Left ventricle myocardium inferior (tissue), 1 donor: ENCODE measurements around the gene GNL3L. TPM values are rescaled to one million over a fixed set of nuclear protein-coding genes. Genes with fewer than 3 reads are reported as not detected.

ENCODE experiments used
- DNase-seq: peaks from one replicate; pipeline ENCODE4 v3.0.0-alpha.2; 2020
- H3K27ac ChIP-seq: fragments of 200-600 bp; replicated peaks from 2 replicates; pipeline ENCODE4 v1.8.0; 2021
- H3K27me3 ChIP-seq: fragments of 200-600 bp; 2 replicates; pipeline ENCODE4 v1.8.0; 2021; ENCODE audit warnings: low read depth
- H3K36me3 ChIP-seq: fragments of 200-600 bp; 2 replicates; pipeline ENCODE4 v1.8.0; 2021
- H3K4me1 ChIP-seq: fragments of 200-600 bp; 2 replicates; pipeline ENCODE4 v1.8.0; 2021
- H3K4me3 ChIP-seq: fragments of 200-600 bp; 2 replicates; pipeline ENCODE4 v1.8.0; 2021; ENCODE audit warnings: mild to moderate bottlenecking, moderate library complexity
- H3K9me3 ChIP-seq: fragments of 200-600 bp; replicated peaks from 2 replicates; pipeline ENCODE4 v1.8.0; 2021
- intact Hi-C: fragments of 100-400 bp; cut with micrococcal nuclease; formaldehyde crosslinking; loops from one replicate; pipeline ENCODE4 v1.11.0; 2022
- total RNA-seq: library from RNA; stranded (reverse); fragmentation: NEBNext Ultra II Directional; extraction: Animal tissue kit (Norgen Biotek cat#: 25700); gene quantifications from one replicate; pipeline ENCODE4 v1.2.1, GENCODE V29; 2021
- TF ChIP-seq, protein P1 (sequence below): fragments of 200-600 bp; IDR thresholded peaks from 2 replicates; pipeline ENCODE4 v1.8.0; 2021; ENCODE audit warnings: antibody characterized with exemption, mild to moderate bottlenecking, borderline replicate concordance
- donor health status: DM: no; HTN: yes; CAD: no; lungs with severe emphysema.

GNL3L gene
- total RNA-seq, 1 donor from 2014 or later: 32.6 TPM

DNA sequence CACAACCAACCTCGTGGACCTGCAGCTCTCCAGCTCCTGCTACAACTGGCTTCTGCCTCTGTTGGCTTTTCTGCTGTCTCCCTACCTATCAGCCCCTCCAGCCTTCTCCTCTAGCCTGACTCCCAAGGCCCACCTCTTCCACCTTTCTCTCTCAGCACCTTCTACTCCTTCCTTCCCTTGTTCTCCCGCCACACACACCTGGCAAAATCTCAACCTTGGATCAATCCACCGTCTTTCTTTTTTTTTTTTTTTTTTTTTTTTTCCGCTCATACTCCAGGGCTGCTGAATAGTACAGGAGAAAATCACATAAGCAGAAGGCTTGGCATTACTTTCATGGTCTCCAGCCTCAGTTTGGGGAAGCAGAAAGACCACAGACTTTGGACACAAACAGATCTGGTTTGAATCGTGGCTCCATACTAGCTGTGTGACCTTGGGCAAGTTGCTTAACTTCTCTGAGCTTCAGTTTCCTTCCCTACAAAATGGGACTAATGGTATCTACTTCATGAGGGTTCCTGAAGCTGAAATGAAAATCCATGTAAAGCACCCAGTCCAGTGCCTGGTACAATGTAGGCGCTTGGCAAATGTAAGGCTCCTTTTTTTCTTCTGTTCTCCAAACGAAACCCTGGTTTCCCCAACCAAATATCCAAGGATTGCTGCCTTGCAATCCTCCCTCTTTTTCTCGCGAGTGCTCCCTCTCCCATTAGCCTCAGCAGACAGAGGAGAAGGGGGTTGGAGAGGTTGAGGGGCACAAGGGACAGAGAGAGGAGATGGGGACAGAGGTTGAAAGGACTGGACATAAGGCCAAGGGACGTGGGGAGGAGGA, 35.6 kb upstream of the GNL3L start:
- H3K36me3 ChIP-seq: no peaks in the 10 kb centered on the region
- peaks cover 16% of the 10 kb centered on the region for H3K4me1 ChIP-seq
- TF ChIP-seq, protein P1, sequence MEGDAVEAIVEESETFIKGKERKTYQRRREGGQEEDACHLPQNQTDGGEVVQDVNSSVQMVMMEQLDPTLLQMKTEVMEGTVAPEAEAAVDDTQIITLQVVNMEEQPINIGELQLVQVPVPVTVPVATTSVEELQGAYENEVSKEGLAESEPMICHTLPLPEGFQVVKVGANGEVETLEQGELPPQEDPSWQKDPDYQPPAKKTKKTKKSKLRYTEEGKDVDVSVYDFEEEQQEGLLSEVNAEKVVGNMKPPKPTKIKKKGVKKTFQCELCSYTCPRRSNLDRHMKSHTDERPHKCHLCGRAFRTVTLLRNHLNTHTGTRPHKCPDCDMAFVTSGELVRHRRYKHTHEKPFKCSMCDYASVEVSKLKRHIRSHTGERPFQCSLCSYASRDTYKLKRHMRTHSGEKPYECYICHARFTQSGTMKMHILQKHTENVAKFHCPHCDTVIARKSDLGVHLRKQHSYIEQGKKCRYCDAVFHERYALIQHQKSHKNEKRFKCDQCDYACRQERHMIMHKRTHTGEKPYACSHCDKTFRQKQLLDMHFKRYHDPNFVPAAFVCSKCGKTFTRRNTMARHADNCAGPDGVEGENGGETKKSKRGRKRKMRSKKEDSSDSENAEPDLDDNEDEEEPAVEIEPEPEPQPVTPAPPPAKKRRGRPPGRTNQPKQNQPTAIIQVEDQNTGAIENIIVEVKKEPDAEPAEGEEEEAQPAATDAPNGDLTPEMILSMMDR: no peak
- H3K27ac ChIP-seq: peak overlapping the region; percentile 80
- intact Hi-C loops: no loop called here
- peak overlapping the region; percentile 76 for H3K4me3 ChIP-seq
- DNase-seq: no peak
- no peaks in the 10 kb centered on the region for H3K27me3 ChIP-seq
- H3K9me3 ChIP-seq: no peaks in the 10 kb centered on the region

DNA sequence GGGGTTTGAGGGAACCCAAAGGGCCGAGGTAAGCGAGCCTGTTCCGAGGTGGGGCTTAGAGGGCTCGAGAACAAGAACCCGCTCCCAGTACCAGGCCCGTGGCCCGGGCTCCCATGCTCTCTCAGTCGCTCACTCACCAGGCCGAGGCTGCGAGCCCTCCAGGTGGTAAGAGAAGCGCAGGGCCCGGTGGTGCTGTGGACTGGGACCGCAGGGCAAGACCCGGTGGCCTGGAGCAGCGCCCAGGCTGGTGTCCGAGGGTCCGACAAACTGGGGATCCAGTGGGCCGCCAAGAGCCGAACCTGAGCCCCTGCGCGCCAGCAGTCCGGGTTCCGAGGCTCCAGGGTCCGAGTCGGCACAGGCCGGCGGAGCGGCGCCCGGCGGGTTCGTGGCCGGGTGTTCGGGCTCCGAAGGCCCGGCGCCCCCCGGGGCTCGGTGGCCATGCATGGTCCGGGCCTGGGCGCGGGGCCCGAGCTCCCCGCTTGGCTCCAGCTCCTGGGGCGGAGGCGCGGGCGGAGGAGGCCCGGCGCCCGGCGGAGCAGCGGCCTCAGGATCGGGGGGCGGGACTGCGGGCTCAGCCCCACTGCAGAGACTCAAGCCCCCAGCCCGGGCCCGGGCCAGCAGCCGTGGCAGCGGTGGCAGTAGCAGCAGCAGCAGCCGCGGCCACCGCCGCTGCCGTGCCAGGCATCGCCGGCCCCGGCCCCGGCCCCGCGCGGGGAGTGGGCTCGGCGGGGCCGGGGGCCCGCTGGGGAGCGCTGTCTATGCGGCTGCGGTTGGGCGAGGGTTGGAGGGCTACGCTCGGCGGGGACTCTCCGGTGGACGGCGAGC, 34.8 kb upstream of the GNL3L start:
- H3K27me3 ChIP-seq: no peaks in the 10 kb centered on the region
- intact Hi-C loops: no loop called here
- no peak for DNase-seq
- TF ChIP-seq, protein P1: no peak
- H3K27ac ChIP-seq: peak overlapping the region; percentile 80
- H3K36me3 ChIP-seq: no peaks in the 10 kb centered on the region
- H3K4me3 ChIP-seq: peak overlapping the region; percentile 76
- H3K4me1 ChIP-seq: peaks cover 16% of the 10 kb centered on the region
- no peaks in the 10 kb centered on the region for H3K9me3 ChIP-seq

DNA sequence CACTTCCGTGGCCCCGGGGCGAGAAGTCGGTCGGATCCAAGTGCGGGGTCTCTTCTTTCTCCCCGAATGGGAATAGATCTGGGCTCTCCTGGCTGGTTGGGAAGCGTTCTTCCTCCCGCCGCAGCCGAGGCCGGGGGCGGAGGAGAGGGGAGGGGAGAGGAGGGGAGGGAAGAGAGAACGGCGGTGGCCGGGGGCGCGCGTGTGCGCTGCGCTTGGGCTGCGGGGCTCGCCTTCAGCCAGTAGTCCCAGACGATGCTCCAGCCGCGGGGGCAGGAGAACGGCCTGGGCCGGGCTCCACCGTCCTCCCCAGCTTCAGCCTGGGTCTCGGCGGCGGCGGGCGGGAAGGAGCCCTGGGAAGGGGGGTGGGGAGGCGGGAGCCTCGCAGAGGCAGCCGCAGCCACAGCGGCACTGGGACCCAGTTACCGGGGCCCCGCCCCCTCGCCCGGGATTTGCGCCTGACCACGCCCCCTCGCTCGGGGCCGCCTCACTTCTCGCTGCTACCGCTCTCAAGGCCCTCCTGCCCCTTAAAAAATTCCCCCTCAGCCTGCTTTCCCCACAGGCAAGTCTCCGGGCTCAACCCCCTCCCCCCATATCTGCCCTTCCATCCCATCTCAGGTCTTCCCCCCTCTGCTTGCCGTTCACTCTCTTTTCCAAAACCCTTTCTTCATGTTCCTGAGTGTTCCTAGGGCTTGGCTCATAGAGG, 34.1 kb upstream of the GNL3L start, which contains the start of gene FGD1:
TSS of gene FGD1 (minus strand) at position 421 of the 703 bp plus-strand sequence. CDS start 802 bp downstream, outside the sequence.
- TF ChIP-seq, protein P1: no peak
- peaks cover 16% of the 10 kb centered on the region for H3K4me1 ChIP-seq
- H3K27me3 ChIP-seq: no peaks in the 10 kb centered on the region
- peak within 1 kb of the TSS; percentile 80 for H3K27ac ChIP-seq
- peak within 1 kb of the TSS; percentile 76 for H3K4me3 ChIP-seq
- intact Hi-C loops: no loop called here
- H3K9me3 ChIP-seq: no peaks in the 10 kb centered on the region
- no peaks in the 10 kb centered on the region for H3K36me3 ChIP-seq
- peak; percentile 77 for DNase-seq

DNA sequence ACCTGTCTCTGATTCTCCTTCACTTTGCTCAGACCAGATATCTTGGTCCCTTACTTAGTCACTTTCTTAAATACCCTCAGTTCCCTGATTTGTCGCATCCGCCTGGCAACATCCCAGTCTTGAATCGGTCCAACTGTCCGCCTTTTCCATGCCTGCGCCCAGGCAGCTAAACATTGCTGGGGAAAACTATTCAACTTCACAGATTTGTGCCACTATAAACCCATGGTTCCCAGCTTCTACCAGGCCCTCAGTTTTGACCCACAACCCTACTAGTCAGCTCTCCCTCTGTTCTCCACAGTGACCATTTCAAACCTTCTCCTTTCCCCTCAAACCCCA, 33.5 kb upstream of the GNL3L start:
- H3K27ac ChIP-seq: peak overlapping the region; percentile 80
- H3K27me3 ChIP-seq: no peaks in the 10 kb centered on the region
- intact Hi-C loops: no loop called here
- no peak for DNase-seq
- TF ChIP-seq, protein P1: no peak
- H3K9me3 ChIP-seq: no peaks in the 10 kb centered on the region
- peak overlapping the region; percentile 76 for H3K4me3 ChIP-seq
- no peaks in the 10 kb centered on the region for H3K36me3 ChIP-seq
- H3K4me1 ChIP-seq: peaks cover 16% of the 10 kb centered on the region

DNA sequence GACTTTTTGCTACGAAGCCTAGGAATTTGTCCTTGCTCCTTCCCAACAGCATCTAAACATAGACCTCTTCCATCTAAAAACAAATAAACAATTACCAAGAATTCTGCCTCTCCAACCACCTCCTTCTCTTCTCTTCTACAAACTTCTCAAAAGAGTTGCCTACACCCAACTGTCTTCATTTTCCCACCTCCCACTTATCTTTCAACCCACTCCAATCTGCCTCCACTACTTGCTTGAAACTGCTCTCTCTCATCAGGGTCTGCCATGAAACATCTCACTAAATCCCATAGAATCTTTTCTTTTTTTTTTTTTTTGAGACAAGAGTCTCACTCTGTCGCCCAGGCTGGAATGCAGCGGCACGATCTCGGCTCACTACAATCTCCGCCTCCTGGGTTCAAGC, 33.1 kb upstream of the GNL3L start:
- H3K27me3 ChIP-seq: no peaks in the 10 kb centered on the region
- no peaks in the 10 kb centered on the region for H3K36me3 ChIP-seq
- peak overlapping the region; percentile 80 for H3K27ac ChIP-seq
- intact Hi-C loops: no loop called here
- peaks cover 16% of the 10 kb centered on the region for H3K4me1 ChIP-seq
- DNase-seq: no peak
- TF ChIP-seq, protein P1: no peak
- no peaks in the 10 kb centered on the region for H3K9me3 ChIP-seq
- H3K4me3 ChIP-seq: no peak overlapping the region
